ENCODE results near the gene ANKRD13D.
"Not testable (repeated sequence)": the region's sequence is repeated elsewhere in the genome, so short reads cannot be mapped to it uniquely, and the experiment has no call there.

Gene ANKRD13D

GRCh38 chr11:67317205-67317887 is 28.2 kb downstream of the ANKRD13D start:
- H3K4me3 ChIP-seq (ENCODE audit: low read depth, low read length) = peak overlapping the region; percentile 75

GRCh38 chr11:67317888-67318555 is 28.9 kb downstream of the ANKRD13D start:
- peak overlapping the region; percentile 75 for H3K4me3 ChIP-seq (ENCODE audit: low read depth, low read length)

GRCh38 chr11:67318876-67319275 is 29.8 kb downstream of the ANKRD13D start:
- not testable (repeated sequence) for H3K4me3 ChIP-seq (ENCODE audit: low read depth, low read length)

GRCh38 chr11:67320011-67320410 is 30.9 kb downstream of the ANKRD13D start:
- H3K4me3 ChIP-seq (ENCODE audit: low read depth, low read length) = no peak overlapping the region

- no peak overlapping the region for H3K4me3 ChIP-seq (ENCODE audit: low read depth, low read length)
Observed at GRCh38 chr11:67320691-67321090, 31.6 kb downstream of the ANKRD13D start.

GRCh38 chr11:67321313-67321871 is 32.3 kb downstream of the ANKRD13D start:
- H3K4me3 ChIP-seq (ENCODE audit: low read depth, low read length) = no peak overlapping the region

GRCh38 chr11:67322049-67322448 is 32.9 kb downstream of the ANKRD13D start:
- H3K4me3 ChIP-seq (ENCODE audit: low read depth, low read length) = no peak overlapping the region

GRCh38 chr11:67323526-67323925 is 34.4 kb downstream of the ANKRD13D start:
- no peak overlapping the region for H3K4me3 ChIP-seq (ENCODE audit: low read depth, low read length)

- no peak overlapping the region for H3K4me3 ChIP-seq (ENCODE audit: low read depth, low read length)
Observed at GRCh38 chr11:67332081-67332691, 43.1 kb downstream of the ANKRD13D start.

- no peak overlapping the region for H3K4me3 ChIP-seq (ENCODE audit: low read depth, low read length)
Observed at GRCh38 chr11:67337257-67337656, 48.2 kb downstream of the ANKRD13D start.

GRCh38 chr11:67344264-67344663 is 55.2 kb downstream of the ANKRD13D start:
- H3K4me3 ChIP-seq (ENCODE audit: low read depth, low read length) = no peak overlapping the region

- no peak overlapping the region for H3K4me3 ChIP-seq (ENCODE audit: low read depth, low read length)
Observed at GRCh38 chr11:67345247-67345919, 56.3 kb downstream of the ANKRD13D start.

- H3K4me3 ChIP-seq (ENCODE audit: low read depth, low read length) = no peak overlapping the region
Observed at GRCh38 chr11:67345920-67346819, 57.1 kb downstream of the ANKRD13D start.

- H3K4me3 ChIP-seq (ENCODE audit: low read depth, low read length) = no peak overlapping the region
Observed at GRCh38 chr11:67347964-67348749, 59.1 kb downstream of the ANKRD13D start.

- no peak overlapping the region for H3K4me3 ChIP-seq (ENCODE audit: low read depth, low read length)
Observed at GRCh38 chr11:67349036-67349435, 59.9 kb downstream of the ANKRD13D start.

- H3K4me3 ChIP-seq (ENCODE audit: low read depth, low read length) = no peak overlapping the region
Observed at GRCh38 chr11:67349457-67349856, 60.4 kb downstream of the ANKRD13D start.

GRCh38 chr11:67349928-67350465 is 60.9 kb downstream of the ANKRD13D start:
- no peak overlapping the region for H3K4me3 ChIP-seq (ENCODE audit: low read depth, low read length)

- no peak overlapping the region for H3K4me3 ChIP-seq (ENCODE audit: low read depth, low read length)
Observed at GRCh38 chr11:67351275-67352005, 62.3 kb downstream of the ANKRD13D start.
